B cell (primary cell): ENCODE data around the gene THOC5. TPM values are rescaled to one million over a fixed set of nuclear protein-coding genes. Genes with fewer than 3 reads are reported as not detected.
"Not testable (repeated sequence)": the region's sequence is repeated elsewhere in the genome, so short reads cannot be mapped to it uniquely, and the experiment has no call there.

Experiments used
- ATAC-seq: fragments of 200-7000 bp; cut with Tn5 transposase; one replicate; pipeline ENCODE4 v1.10.0; 2021; ENCODE audit warnings: low read depth, mild to moderate bottlenecking, moderate number of reproducible peaks, moderate library complexity
- CTCF ChIA-PET: fragments of 350-600 bp; sonication (Branson Sonifier 250); formaldehyde crosslinking; loops from one replicate; lab custom pipeline; 2021; ENCODE audit warnings: antibody characterized with exemption, inconsistent platforms; lab: Charles Lee
- POLR2A ChIA-PET: fragments of 350-600 bp; sonication (Branson Sonifier 250); formaldehyde crosslinking; loops from one replicate; lab custom pipeline; 2021; ENCODE audit warnings: antibody characterized with exemption; lab: Charles Lee
- DNase-seq: peaks from one replicate; pipeline ENCODE4 v3.0.0; 2013
- H2AFZ ChIP-seq: 2 replicates; pipeline ENCODE4 v1.6.1; 2012; ENCODE audit warnings: mild to moderate bottlenecking, low read depth, low read length; ENCODE audit not compliant: insufficient read depth, poor library complexity, severe bottlenecking
- H3K27ac ChIP-seq, 2 donors: 1 replicate in 1 of 2; 2 replicates in 1 of 2; pipeline ENCODE4 v1.5.1; 2012 to 2013; ENCODE audit warnings: low read length in 2 of 2, mild to moderate bottlenecking in 2 of 2, moderate library complexity in 1 of 2
- H3K27me3 ChIP-seq, 4 experiments: fragments of 200-600 bp in 1 of 4; sonication (generic) in 1 of 4; replicated peaks in 1 of 4; 1 replicate in 2 of 4; 2 replicates in 2 of 4; pipeline versions ENCODE4 v1.6.1 to v1.7.0; 2013 to 2016; ENCODE audit warnings: low read length in 3 of 4, mild to moderate bottlenecking in 2 of 4, mixed read lengths in 1 of 4, moderate library complexity in 1 of 4; ENCODE audit not compliant: insufficient read depth in 4 of 4, control insufficient read depth in 3 of 4; ENCODE audit errors: control extremely low read depth in 1 of 4
- H3K36me3 ChIP-seq, 2 experiments: replicated peaks in 1 of 2; 1 replicate in 1 of 2; 2 replicates in 1 of 2; pipeline versions ENCODE4 v1.6.1 to v1.7.1; 2013; ENCODE audit warnings: low read length in 1 of 2; ENCODE audit not compliant: insufficient read depth in 2 of 2, control insufficient read depth in 1 of 2; ENCODE audit errors: control extremely low read depth in 1 of 2, extremely low read depth in 1 of 2
- H3K4me1 ChIP-seq, 2 donors: fragments of 200-600 bp in 1 of 2; sonication (generic) in 1 of 2; 1 replicate in 1 of 2; 2 replicates in 1 of 2; pipeline versions ENCODE4 v1.5.1 to v1.6.1; 2013 to 2017; ENCODE audit warnings: low read length in 2 of 2; ENCODE audit not compliant: control insufficient read depth in 2 of 2, insufficient read depth in 2 of 2
- H3K4me2 ChIP-seq: replicated peaks from 2 replicates; pipeline ENCODE3; 2012; ENCODE audit warnings: mild to moderate bottlenecking, low read depth, low read length; ENCODE audit not compliant: poor library complexity, severe bottlenecking
- H3K4me3 ChIP-seq, 5 experiments: fragments of 200-600 bp in 1 of 5; sonication (generic) in 1 of 5; 1 replicate in 3 of 5; 2 replicates in 2 of 5; pipeline versions ENCODE4 v1.5.1 to v1.7.0; 2011 to 2016; ENCODE audit warnings: low read length in 4 of 5, mild to moderate bottlenecking in 4 of 5, low read depth in 2 of 5, control low read depth in 1 of 5, moderate library complexity in 1 of 5; ENCODE audit not compliant: insufficient read depth in 1 of 5; ENCODE audit errors: control extremely low read depth in 1 of 5, extremely low read depth in 1 of 5
- H3K79me2 ChIP-seq: fragments of 200-600 bp; sonication (generic); one replicate; pipeline ENCODE4 v1.6.0; 2016; ENCODE audit warnings: low read length; ENCODE audit not compliant: control insufficient read depth, insufficient read depth
- H3K9ac ChIP-seq: fragments of 200-600 bp; sonication (generic); 2 replicates; pipeline ENCODE4 v1.6.1; 2017; ENCODE audit warnings: mild to moderate bottlenecking, low read length, moderate library complexity
- H3K9me3 ChIP-seq, 3 donors: one replicate each; pipeline versions ENCODE4 v1.6.1 to v1.7.1; 2013; ENCODE audit warnings: low read length in 2 of 3; ENCODE audit not compliant: control insufficient read depth in 2 of 3, insufficient read depth in 1 of 3; ENCODE audit errors: control extremely low read depth in 1 of 3
- H4K20me1 ChIP-seq: 2 replicates; pipeline ENCODE4 v1.6.0; 2012; ENCODE audit warnings: mild to moderate bottlenecking, low read length; ENCODE audit not compliant: insufficient read depth, control insufficient read depth, poor library complexity, severe bottlenecking
- H3K27ac Mint-ChIP-seq: one replicate; pipeline ENCODE4 v1.8.0; 2021; ENCODE audit warnings: mixed read lengths
- H3K27me3 Mint-ChIP-seq: one replicate; pipeline ENCODE4 v1.8.0; 2021; ENCODE audit warnings: mixed read lengths
- H3K4me1 Mint-ChIP-seq: one replicate; pipeline ENCODE4 v1.8.0; 2021; ENCODE audit warnings: mixed read lengths
- H3K4me3 Mint-ChIP-seq: one replicate; pipeline ENCODE4 v1.8.0; 2021; ENCODE audit warnings: mixed read lengths
- H3K9me3 Mint-ChIP-seq: one replicate; pipeline ENCODE4 v1.8.0; 2022; ENCODE audit warnings: mixed read lengths; ENCODE audit not compliant: insufficient read depth
- EZH2 ChIP-seq: IDR thresholded peaks from 2 replicates; pipeline ENCODE4 v1.6.1; 2012; ENCODE audit warnings: borderline replicate concordance, low read depth, mild to moderate bottlenecking, moderate library complexity, low read length; ENCODE audit not compliant: insufficient read depth, poor library complexity, severe bottlenecking
- WGBS: methylation state at CpG from one replicate; pipeline ENCODE4 v1.1.5; 2013; ENCODE audit warnings: missing lambda C conversion rate; ENCODE audit not compliant: insufficient coverage; 5-methylcytosine and 5-hydroxymethylcytosine counted together
- intact Hi-C: fragments of 100-400 bp; cut with micrococcal nuclease; formaldehyde crosslinking; loops from one replicate; pipeline ENCODE4 v1.10.0; 2022
- polyA plus RNA-seq: library from polyadenylated mRNA; depleted of rRNA; stranded (reverse); fragments of >200 nt; gene quantifications from 2 replicates; pipeline ENCODE4 v1.2.3, GENCODE V29; 2012
- total RNA-seq, 2 donors: library from RNA; stranded (reverse); fragments of 120-200 nt in 1 of 2; gene quantifications; 1 replicate in 1 of 2; 2 replicates in 1 of 2; pipeline versions ENCODE4 v1.2.3 to v1.2.4, GENCODE V29; 2013 to 2022
- TF ChIP-seq, protein P1 (sequence below): fragments of 200-600 bp; IDR thresholded peaks from one replicate; pipeline ENCODE4 v1.8.0; 2022; ENCODE audit warnings: antibody characterized with exemption, mild to moderate bottlenecking

Gene THOC5
- total and polyA plus RNA-seq, 2 donors (not counting 1 experiment from before 2014, with no cell fraction given): 26.5 to 59.1 TPM

DNA sequence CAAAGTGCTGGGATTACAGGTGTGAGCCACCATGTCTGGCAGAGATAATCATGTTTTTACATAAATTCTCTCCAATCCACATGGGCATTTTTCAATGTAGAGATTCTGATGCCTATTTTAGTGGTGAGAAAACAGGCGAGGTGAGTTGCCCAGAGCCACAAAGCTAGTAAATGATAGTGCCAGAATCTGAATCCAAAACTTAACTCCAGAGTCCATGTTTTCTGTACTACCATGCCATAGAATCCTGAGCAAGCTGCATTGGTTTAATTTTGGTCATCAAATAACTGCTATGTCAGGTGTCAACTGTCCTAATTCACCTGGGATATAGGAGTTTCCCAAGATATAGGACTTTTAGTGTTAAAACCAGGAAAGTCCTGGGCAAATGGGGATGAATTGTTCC is 59.9 kb downstream of the THOC5 start:
- Histone ChIP-seq H3K27me3 (no peaks in the 10 kb centered on the region), H3K36me3 (peaks cover 0 to 2% of the 10 kb centered on the region in 2 experiments), H2AFZ (no peak overlapping the region), H4K20me1 (no peaks in the 10 kb centered on the region), H3K4me2 (no peak overlapping the region), H3K79me2 (no peaks in the 10 kb centered on the region), H3K4me1 (peaks cover 16 to 19% of the 10 kb centered on the region in 2 donors), H3K9me3 (peaks cover 0 to 6% (median 6%) of the 10 kb centered on the region in 3 donors), H3K4me3 (no peak overlapping the region), H3K27ac (no peak overlapping the region), H3K9ac (no peak overlapping the region)
- ChIA-PET POLR2A (no interaction called here), CTCF (no interaction called here)
- Mint-ChIP-seq H3K27me3 (no peaks in the 10 kb centered on the region), H3K9me3 (peaks cover 7% of the 10 kb centered on the region), H3K4me3 (no peak overlapping the region), H3K4me1 (peaks cover 21% of the 10 kb centered on the region), H3K27ac (no peak overlapping the region)
- intact Hi-C loops: no loop called here
- WGBS: 100% methylated on average over 1 of the region's 1 CpG
- ATAC-seq (no peak), DNase-seq (no peak)
- TF ChIP-seq, protein P1, sequence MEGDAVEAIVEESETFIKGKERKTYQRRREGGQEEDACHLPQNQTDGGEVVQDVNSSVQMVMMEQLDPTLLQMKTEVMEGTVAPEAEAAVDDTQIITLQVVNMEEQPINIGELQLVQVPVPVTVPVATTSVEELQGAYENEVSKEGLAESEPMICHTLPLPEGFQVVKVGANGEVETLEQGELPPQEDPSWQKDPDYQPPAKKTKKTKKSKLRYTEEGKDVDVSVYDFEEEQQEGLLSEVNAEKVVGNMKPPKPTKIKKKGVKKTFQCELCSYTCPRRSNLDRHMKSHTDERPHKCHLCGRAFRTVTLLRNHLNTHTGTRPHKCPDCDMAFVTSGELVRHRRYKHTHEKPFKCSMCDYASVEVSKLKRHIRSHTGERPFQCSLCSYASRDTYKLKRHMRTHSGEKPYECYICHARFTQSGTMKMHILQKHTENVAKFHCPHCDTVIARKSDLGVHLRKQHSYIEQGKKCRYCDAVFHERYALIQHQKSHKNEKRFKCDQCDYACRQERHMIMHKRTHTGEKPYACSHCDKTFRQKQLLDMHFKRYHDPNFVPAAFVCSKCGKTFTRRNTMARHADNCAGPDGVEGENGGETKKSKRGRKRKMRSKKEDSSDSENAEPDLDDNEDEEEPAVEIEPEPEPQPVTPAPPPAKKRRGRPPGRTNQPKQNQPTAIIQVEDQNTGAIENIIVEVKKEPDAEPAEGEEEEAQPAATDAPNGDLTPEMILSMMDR: no peak
- TF ChIP-seq EZH2: no peak

DNA sequence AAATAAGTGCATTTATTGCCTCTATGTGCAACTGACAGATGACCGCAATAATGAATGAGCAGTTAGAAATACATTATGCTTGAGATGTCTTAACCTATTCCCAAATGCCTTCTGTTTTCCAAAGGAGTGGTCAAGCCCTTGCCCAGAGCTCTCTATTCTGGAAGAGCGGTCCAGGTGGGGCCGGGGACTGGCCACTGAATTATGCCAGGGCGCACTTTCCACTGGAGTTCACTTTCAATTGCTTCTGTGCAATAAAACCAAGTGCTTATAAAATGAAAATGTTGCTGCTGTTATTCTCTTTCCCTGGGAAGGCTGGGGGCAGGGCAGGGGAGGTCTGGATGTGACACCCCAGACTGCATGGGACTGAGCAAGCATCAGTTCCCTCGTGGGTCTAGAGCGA is 62.5 kb downstream of the THOC5 start:
- TF ChIP-seq, protein P1: no peak
- TF ChIP-seq EZH2: no peak
- peaks cover 7% of the 10 kb centered on the region for H3K9me3 Mint-ChIP-seq
- Histone ChIP-seq H3K4me1 (peaks cover 18 to 21% of the 10 kb centered on the region in 2 donors), H2AFZ (no peak overlapping the region), H3K4me2 (no peak overlapping the region), H3K27me3 (peaks cover 0 to 4% (median 0%) of the 10 kb centered on the region in 4 experiments), H3K4me3 (no peak overlapping the region), H3K9me3 (peaks cover 0 to 6% (median 6%) of the 10 kb centered on the region in 3 donors), H3K79me2 (no peaks in the 10 kb centered on the region), H3K9ac (no peak overlapping the region), H3K27ac (no peak overlapping the region), H3K36me3 (peaks cover 0 to 2% of the 10 kb centered on the region in 2 experiments), H4K20me1 (no peaks in the 10 kb centered on the region)
- no peak overlapping the region for H3K4me3 Mint-ChIP-seq
- ATAC-seq (no peak), DNase-seq (no peak)
- H3K27me3 Mint-ChIP-seq: peaks cover 3% of the 10 kb centered on the region
- 87% methylated on average over 5 of the region's 6 CpGs for WGBS
- H3K4me1 Mint-ChIP-seq: peaks cover 27% of the 10 kb centered on the region
- intact Hi-C loops: no loop called here
- ChIA-PET CTCF (no interaction called here), POLR2A (no interaction called here)
- no peak overlapping the region for H3K27ac Mint-ChIP-seq

DNA sequence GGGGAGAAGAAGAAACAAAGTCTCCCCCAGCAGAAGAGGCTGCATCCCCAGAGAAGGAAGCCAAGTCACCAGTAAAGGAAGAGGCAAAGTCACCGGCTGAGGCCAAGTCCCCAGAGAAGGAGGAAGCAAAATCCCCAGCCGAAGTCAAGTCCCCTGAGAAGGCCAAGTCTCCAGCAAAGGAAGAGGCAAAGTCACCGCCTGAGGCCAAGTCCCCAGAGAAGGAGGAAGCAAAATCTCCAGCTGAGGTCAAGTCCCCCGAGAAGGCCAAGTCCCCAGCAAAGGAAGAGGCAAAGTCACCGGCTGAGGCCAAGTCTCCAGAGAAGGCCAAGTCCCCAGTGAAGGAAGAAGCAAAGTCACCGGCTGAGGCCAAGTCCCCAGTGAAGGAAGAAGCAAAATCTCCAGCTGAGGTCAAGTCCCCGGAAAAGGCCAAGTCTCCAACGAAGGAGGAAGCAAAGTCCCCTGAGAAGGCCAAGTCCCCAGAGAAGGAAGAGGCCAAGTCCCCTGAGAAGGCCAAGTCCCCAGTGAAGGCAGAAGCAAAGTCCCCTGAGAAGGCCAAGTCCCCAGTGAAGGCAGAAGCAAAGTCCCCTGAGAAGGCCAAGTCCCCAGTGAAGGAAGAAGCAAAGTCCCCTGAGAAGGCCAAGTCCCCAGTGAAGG is 64.3 kb downstream of the THOC5 start:
- H3K27me3 ChIP-seq, CTCF ChIA-PET, POLR2A ChIA-PET, H3K9me3 ChIP-seq, H2AFZ ChIP-seq, H3K9me3 Mint-ChIP-seq, H3K36me3 ChIP-seq, H3K4me3 ChIP-seq, H3K4me2 ChIP-seq, H4K20me1 ChIP-seq, H3K27ac ChIP-seq, H3K79me2 ChIP-seq, intact Hi-C loops, H3K9ac ChIP-seq, H3K27me3 Mint-ChIP-seq: not testable (repeated sequence)
- Mint-ChIP-seq H3K4me3 (peak overlapping the region; percentile 3), H3K27ac (peak overlapping the region; percentile 37), H3K4me1 (peaks cover 27% of the 10 kb centered on the region)
- WGBS: 7% methylated on average over 8 of the region's 8 CpGs
- DNase-seq (peak; percentile 30), ATAC-seq (peak; percentile 64)
- H3K4me1 ChIP-seq: peaks cover 18 to 21% of the 10 kb centered on the region in 2 donors
